Measurements from ENCODE around the gene NEK1. TPM values are rescaled to one million over a fixed set of nuclear protein-coding genes. Genes with fewer than 3 reads are reported as not detected.
"Not testable (repeated sequence)": the region's sequence is repeated elsewhere in the genome, so short reads cannot be mapped to it uniquely, and the experiment has no call there.

Gene NEK1
- total RNA-seq, 2 experiments from 2014 or later = 15.7 to 16.7 TPM

- POLR2A ChIA-PET = no interaction called here
- DNase-seq (peak; percentile 58), ATAC-seq (no peak)
- Mint-ChIP-seq H3K4me1 (ENCODE audit: low read depth) (no peaks in the 10 kb centered on the region), H3K27me3 (ENCODE audit: low read depth) (no peaks in the 10 kb centered on the region), H3K27ac (no peak overlapping the region), H3K4me3 (no peak overlapping the region), H3K9me3 (ENCODE audit: insufficient read depth) (no peaks in the 10 kb centered on the region), H3K36me3 (ENCODE audit: low read depth) (peaks cover 4% of the 10 kb centered on the region)
- CTCF ChIA-PET = interaction anchor here (0.8 to 1.8 kb wide), 10 partner anchors 75 to 563 kb away, joined by 3 to 21 read pairs (median 4); no protein-coding TSS in a partner anchor
Measured at GRCh38 chr4:169485791-169486742, 126.3 kb downstream of the NEK1 start.

GRCh38 chr4:169485086-169485485 lies 127.3 kb downstream of the NEK1 start:
- ATAC-seq = no peak
- DNase-seq = no peak
- POLR2A ChIA-PET = no interaction called here

GRCh38 chr4:169484485-169484884 lies 127.9 kb downstream of the NEK1 start:
- DNase-seq (no peak), ATAC-seq (no peak)
- POLR2A ChIA-PET = no interaction called here
- H3K27me3 Mint-ChIP-seq (ENCODE audit: low read depth) = no peaks in the 10 kb centered on the region
- no peak overlapping the region for H3K4me3 Mint-ChIP-seq
- no peaks in the 10 kb centered on the region for H3K4me1 Mint-ChIP-seq (ENCODE audit: low read depth)
- peaks cover 2% of the 10 kb centered on the region for H3K36me3 Mint-ChIP-seq (ENCODE audit: low read depth)
- H3K27ac Mint-ChIP-seq = no peak overlapping the region
- no peaks in the 10 kb centered on the region for H3K9me3 Mint-ChIP-seq (ENCODE audit: insufficient read depth)
- CTCF ChIA-PET = interaction anchor here (1.8 kb wide), 1 partner anchor 561 kb away, joined by 21 read pairs; no protein-coding TSS in a partner anchor

More at GRCh38 chr4:169485086-169485485, 127.3 kb downstream of the NEK1 start:
- H3K4me3 Mint-ChIP-seq = no peak overlapping the region
- CTCF ChIA-PET = interaction anchor here (0.8 to 1.8 kb wide), 10 partner anchors 74 to 562 kb away, joined by 3 to 21 read pairs (median 4); no protein-coding TSS in a partner anchor
- H3K9me3 Mint-ChIP-seq (ENCODE audit: insufficient read depth) = no peaks in the 10 kb centered on the region
- peaks cover 2% of the 10 kb centered on the region for H3K36me3 Mint-ChIP-seq (ENCODE audit: low read depth)
- H3K27ac Mint-ChIP-seq = no peak overlapping the region
- no peaks in the 10 kb centered on the region for H3K27me3 Mint-ChIP-seq (ENCODE audit: low read depth)
- no peaks in the 10 kb centered on the region for H3K4me1 Mint-ChIP-seq (ENCODE audit: low read depth)

GRCh38 chr4:169464080-169464479 lies 148.3 kb downstream of the NEK1 start:
- Mint-ChIP-seq H3K4me3 (no peak overlapping the region), H3K9me3 (ENCODE audit: insufficient read depth) (no peaks in the 10 kb centered on the region), H3K4me1 (ENCODE audit: low read depth) (no peaks in the 10 kb centered on the region), H3K27me3 (ENCODE audit: low read depth) (no peaks in the 10 kb centered on the region), H3K36me3 (ENCODE audit: low read depth) (peaks cover 15% of the 10 kb centered on the region), H3K27ac (no peak overlapping the region)
- DNase-seq = no peak
- ChIA-PET POLR2A (no interaction called here), CTCF (no interaction called here)
- no peak for ATAC-seq

GRCh38 chr4:169460081-169460480 lies 152.3 kb downstream of the NEK1 start:
- Mint-ChIP-seq H3K4me1 (ENCODE audit: low read depth) (no peaks in the 10 kb centered on the region), H3K9me3 (ENCODE audit: insufficient read depth) (no peaks in the 10 kb centered on the region), H3K27me3 (ENCODE audit: low read depth) (no peaks in the 10 kb centered on the region), H3K27ac (no peak overlapping the region), H3K4me3 (no peak overlapping the region), H3K36me3 (ENCODE audit: low read depth) (peaks cover 25% of the 10 kb centered on the region)
- ChIA-PET CTCF (no interaction called here), POLR2A (no interaction called here)
- DNase-seq (no peak), ATAC-seq (no peak)

GRCh38 chr4:169458575-169458974 lies 153.8 kb downstream of the NEK1 start:
- Mint-ChIP-seq H3K27ac (no peak overlapping the region), H3K27me3 (ENCODE audit: low read depth) (no peaks in the 10 kb centered on the region), H3K9me3 (ENCODE audit: insufficient read depth) (no peaks in the 10 kb centered on the region), H3K4me1 (ENCODE audit: low read depth) (no peaks in the 10 kb centered on the region), H3K4me3 (no peak overlapping the region), H3K36me3 (ENCODE audit: low read depth) (peaks cover 32% of the 10 kb centered on the region)
- ATAC-seq = no peak
- ChIA-PET CTCF (no interaction called here), POLR2A (no interaction called here)
- DNase-seq = no peak

- H3K27me3 Mint-ChIP-seq (ENCODE audit: low read depth); POLR2A ChIA-PET; H3K27ac Mint-ChIP-seq; H3K4me3 Mint-ChIP-seq; H3K4me1 Mint-ChIP-seq (ENCODE audit: low read depth); H3K9me3 Mint-ChIP-seq (ENCODE audit: insufficient read depth); CTCF ChIA-PET; ATAC-seq; DNase-seq: not testable (repeated sequence)
- H3K36me3 Mint-ChIP-seq (ENCODE audit: low read depth) = peaks cover 40% of the 10 kb centered on the region
Measured at GRCh38 chr4:169452644-169453043, 159.7 kb downstream of the NEK1 start.

GRCh38 chr4:169448935-169449334 lies 163.4 kb downstream of the NEK1 start:
- peaks cover 38% of the 10 kb centered on the region for H3K36me3 Mint-ChIP-seq (ENCODE audit: low read depth)
- DNase-seq; H3K4me3 Mint-ChIP-seq; CTCF ChIA-PET; H3K27me3 Mint-ChIP-seq (ENCODE audit: low read depth); POLR2A ChIA-PET; H3K4me1 Mint-ChIP-seq (ENCODE audit: low read depth); ATAC-seq; H3K27ac Mint-ChIP-seq: not testable (repeated sequence)
- H3K9me3 Mint-ChIP-seq (ENCODE audit: insufficient read depth) = peaks cover 19% of the 10 kb centered on the region

GRCh38 chr4:169446824-169447223 lies 165.6 kb downstream of the NEK1 start:
- ATAC-seq = no peak
- POLR2A ChIA-PET = no interaction called here
- CTCF ChIA-PET = no interaction called here
- no peak for DNase-seq
- Mint-ChIP-seq H3K36me3 (ENCODE audit: low read depth) (peaks cover 40% of the 10 kb centered on the region), H3K4me3 (no peak overlapping the region), H3K4me1 (ENCODE audit: low read depth) (no peaks in the 10 kb centered on the region), H3K27me3 (ENCODE audit: low read depth) (no peaks in the 10 kb centered on the region), H3K9me3 (ENCODE audit: insufficient read depth) (peaks cover 30% of the 10 kb centered on the region), H3K27ac (no peak overlapping the region)

- POLR2A ChIA-PET = no interaction called here
- ATAC-seq (no peak), DNase-seq (no peak)
- H3K4me3 Mint-ChIP-seq = no peak overlapping the region
- no peak overlapping the region for H3K27ac Mint-ChIP-seq
- CTCF ChIA-PET = no interaction called here
- H3K36me3 Mint-ChIP-seq (ENCODE audit: low read depth) = peaks cover 27% of the 10 kb centered on the region
- H3K9me3 Mint-ChIP-seq (ENCODE audit: insufficient read depth) = peaks cover 30% of the 10 kb centered on the region
- H3K4me1 Mint-ChIP-seq (ENCODE audit: low read depth) = peaks cover 2% of the 10 kb centered on the region
- no peaks in the 10 kb centered on the region for H3K27me3 Mint-ChIP-seq (ENCODE audit: low read depth)
Measured at GRCh38 chr4:169443748-169444147, 168.6 kb downstream of the NEK1 start.

GRCh38 chr4:169440446-169440845 lies 171.9 kb downstream of the NEK1 start:
- Mint-ChIP-seq H3K4me3 (no peak overlapping the region), H3K4me1 (ENCODE audit: low read depth) (peaks cover 2% of the 10 kb centered on the region), H3K9me3 (ENCODE audit: insufficient read depth) (peaks cover 20% of the 10 kb centered on the region), H3K27ac (no peak overlapping the region), H3K27me3 (ENCODE audit: low read depth) (no peaks in the 10 kb centered on the region), H3K36me3 (ENCODE audit: low read depth) (peaks cover 18% of the 10 kb centered on the region)
- ChIA-PET POLR2A (no interaction called here), CTCF (interaction anchor here (0.6 kb wide), 1 partner anchor 1406 kb away, joined by 3 read pairs; no protein-coding TSS in a partner anchor)
- ATAC-seq = no peak
- no peak for DNase-seq

- DNase-seq = no peak
- Mint-ChIP-seq H3K4me1 (ENCODE audit: low read depth) (peaks cover 2% of the 10 kb centered on the region), H3K36me3 (ENCODE audit: low read depth) (peaks cover 10% of the 10 kb centered on the region), H3K27ac (no peak overlapping the region), H3K27me3 (ENCODE audit: low read depth) (no peaks in the 10 kb centered on the region), H3K4me3 (no peak overlapping the region), H3K9me3 (ENCODE audit: insufficient read depth) (peaks cover 14% of the 10 kb centered on the region)
- CTCF ChIA-PET = no interaction called here
- ATAC-seq = no peak
- POLR2A ChIA-PET = no interaction called here
Measured at GRCh38 chr4:169439244-169439643, 173.1 kb downstream of the NEK1 start.
